DMS 273 (cell line): Measurements from ENCODE around the gene GAB4.

Experiments
- DNase-seq: peaks from one replicate; lab custom pipeline; 2025; ENCODE audit not compliant: unreplicated experiment; lab: John Stamatoyannopoulos, UW

GAB4 gene

GRCh38 chr22:16989915-16990314, 18.1 kb downstream of the GAB4 start:
- no peak for DNase-seq

GRCh38 chr22:16988257-16988656, 19.8 kb downstream of the GAB4 start:
- DNase-seq: no peak

GRCh38 chr22:16987822-16988221, 20.2 kb downstream of the GAB4 start:
- no peak for DNase-seq

DNA sequence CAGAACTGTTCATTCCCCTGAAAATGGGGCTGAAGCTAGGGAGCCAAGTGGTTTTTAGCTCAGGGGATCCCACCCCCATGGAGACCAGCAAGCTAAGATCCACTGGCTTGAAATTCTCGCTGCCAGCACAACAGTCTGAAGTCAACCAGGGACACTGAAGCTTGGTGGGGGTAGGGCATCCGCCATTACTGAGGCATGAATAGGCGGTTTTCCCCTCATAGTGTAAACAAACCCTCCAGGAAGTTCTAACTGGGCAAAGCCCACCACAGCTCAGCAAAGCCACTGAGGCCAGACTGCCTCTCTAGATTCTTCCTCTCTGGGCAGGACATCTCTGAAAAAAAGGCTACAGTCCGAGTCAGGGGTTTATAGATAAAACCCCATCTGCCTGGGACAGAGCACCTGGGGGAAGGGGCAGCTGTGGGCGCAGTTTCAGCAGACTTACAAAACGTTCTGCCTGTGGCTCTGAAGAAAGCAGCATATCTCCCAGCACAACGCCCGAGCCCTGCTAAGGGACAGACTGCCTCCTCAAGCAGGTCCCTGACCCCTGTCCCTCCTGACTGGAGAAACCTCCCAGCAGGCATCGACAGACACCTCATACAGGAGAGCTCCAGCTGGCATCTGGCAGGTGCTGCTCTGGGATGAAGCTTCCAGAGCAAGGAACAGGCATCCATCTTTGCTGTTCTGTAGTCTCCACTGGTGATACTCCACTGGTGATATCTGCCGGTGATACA, 32.7 kb downstream of the GAB4 start:
- DNase-seq: no peak

DNA sequence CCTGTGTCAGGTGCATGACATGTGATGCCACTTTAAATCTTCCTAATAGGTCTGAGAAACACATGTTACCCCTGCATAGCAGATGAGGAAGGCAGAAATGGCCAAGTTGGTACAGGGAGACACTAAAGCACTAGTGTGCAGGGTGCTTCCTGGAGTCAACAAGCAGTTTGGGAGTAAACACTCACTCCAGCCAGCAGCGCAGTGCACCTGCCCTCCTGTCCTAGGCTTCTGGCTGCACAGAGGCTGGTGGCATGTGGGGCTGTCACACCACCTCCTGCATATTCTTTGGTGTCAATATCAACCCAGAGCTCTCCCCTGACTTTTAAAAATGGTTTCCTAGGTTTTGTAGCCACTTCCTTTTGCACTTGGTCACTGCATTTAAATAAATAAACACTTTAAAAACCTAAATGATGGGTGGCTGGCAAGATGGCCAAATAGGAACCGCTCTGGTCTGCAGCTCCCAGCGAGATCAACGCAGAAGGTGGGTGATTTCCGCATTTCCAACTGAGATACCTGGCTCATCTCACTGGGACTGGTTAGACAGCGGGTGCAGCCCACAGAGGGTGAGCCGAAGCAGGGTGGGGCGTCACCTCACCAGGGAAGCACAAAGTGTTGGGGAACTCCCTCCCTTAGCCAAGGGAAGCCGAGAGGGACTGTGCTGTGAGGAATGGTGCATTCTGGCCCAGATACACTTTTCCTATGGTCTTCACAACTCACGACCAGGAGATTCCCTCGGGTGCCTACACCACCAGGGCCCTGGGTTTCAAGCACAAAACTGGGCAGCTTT, 33.5 kb downstream of the GAB4 start:
- no peak for DNase-seq

DNA sequence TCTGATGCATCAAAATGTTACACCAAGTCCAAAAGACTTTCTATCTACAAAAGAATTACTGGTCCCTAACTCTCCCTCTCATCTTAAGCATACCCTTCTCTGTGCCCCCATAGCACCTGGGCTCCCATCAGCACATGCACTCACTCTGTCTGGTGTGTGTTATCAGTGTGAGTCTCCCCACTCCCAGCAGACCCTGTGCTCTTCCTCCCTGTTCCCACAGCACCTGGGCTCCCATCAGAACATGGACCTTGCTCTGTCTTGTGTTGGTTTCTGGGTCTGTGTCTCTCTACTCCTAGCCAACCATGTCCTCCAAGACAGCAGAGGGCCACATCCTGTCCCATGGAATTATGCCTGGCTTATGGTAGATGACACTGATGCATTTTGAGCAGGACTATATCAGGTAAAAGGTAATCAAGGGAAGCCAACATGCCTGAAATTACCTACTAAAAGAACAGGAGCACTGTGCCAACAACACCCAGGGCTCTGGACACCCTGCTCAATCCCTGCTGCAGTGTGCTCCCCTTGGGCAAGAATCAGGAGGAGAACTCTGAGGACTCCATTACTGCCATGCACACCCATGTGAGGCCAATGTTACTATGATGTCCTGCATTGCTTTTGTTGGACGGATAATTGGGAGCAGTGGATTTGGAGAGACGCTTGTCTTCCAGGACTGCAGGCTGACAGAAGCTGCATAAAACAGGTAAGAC, 34.3 kb downstream of the GAB4 start:
- no peak for DNase-seq

- DNase-seq: no peak
These were observed 35.7 kb downstream of the GAB4 start for GRCh38 chr22:16972311-16972710.

- DNase-seq: no peak
These were observed 37.6 kb downstream of the GAB4 start for GRCh38 chr22:16970446-16970845.

GRCh38 chr22:16969508-16970327, 38.3 kb downstream of the GAB4 start:
- no peak for DNase-seq

GRCh38 chr22:16968218-16968595, 39.8 kb downstream of the GAB4 start:
- no peak for DNase-seq

GRCh38 chr22:16967453-16968217, 40.4 kb downstream of the GAB4 start:
- no peak for DNase-seq

DNA sequence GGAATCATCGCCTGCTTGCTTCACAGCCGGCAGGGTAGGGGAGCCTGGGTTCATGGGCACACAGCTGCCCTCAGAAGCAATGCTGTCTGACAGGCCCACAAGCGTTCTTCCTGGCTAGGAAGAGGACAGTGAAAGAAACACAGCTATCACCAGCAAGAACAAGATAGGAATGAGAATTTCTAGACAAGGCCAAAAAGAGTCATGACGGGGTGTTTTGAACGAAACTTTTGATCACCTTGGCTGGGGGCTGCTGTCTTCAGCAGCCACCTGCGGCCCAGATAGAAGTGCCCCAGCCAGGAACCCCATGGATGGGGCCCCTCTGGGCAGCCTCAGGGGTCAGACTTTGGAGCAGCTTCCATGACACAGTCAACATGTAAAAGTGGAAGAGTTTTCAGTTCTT, 41.8 kb downstream of the GAB4 start:
- DNase-seq: no peak

DNA sequence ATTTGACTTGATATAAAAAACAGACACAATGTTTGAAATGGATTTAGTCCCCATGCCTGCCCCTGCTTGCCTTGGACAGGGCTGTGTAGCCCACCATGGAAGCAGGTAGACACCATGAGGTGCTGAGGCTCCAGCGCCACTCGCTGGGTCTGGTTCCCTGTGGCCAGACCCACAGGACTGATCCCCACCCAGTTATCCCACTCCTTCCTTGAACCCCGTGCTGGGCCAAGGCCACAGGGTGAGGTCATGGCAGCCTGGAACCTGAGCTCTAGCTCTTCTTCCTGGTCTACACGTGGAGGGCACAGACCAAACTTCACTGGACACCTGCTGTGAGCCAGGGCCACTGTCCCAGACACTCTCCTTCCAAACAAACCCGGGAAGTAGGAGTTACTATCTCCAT, 42.5 kb downstream of the GAB4 start:
- DNase-seq: no peak

DNA sequence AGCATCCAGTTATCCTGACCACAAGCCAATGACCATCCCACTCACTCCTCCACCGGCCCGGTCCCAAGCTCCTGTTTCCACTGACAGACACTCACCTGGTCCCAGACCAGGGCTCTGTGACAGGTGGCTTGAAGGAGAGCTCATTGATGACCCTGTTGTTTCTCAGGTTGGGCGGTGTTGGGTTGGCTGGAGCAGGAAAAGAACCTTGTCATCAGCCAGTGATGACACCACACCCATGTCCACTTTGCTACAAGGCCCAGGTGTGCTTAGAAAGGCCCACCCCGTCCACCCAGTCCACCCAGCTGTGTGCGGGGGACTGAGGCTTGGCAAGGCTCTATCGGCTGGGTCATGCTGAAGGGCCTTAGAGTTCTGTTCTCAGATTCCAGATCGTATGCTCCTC, 42.9 kb downstream of the GAB4 start:
- DNase-seq: no peak

- no peak for DNase-seq
These were observed 43.7 kb downstream of the GAB4 start for GRCh38 chr22:16964366-16964765.

DNA sequence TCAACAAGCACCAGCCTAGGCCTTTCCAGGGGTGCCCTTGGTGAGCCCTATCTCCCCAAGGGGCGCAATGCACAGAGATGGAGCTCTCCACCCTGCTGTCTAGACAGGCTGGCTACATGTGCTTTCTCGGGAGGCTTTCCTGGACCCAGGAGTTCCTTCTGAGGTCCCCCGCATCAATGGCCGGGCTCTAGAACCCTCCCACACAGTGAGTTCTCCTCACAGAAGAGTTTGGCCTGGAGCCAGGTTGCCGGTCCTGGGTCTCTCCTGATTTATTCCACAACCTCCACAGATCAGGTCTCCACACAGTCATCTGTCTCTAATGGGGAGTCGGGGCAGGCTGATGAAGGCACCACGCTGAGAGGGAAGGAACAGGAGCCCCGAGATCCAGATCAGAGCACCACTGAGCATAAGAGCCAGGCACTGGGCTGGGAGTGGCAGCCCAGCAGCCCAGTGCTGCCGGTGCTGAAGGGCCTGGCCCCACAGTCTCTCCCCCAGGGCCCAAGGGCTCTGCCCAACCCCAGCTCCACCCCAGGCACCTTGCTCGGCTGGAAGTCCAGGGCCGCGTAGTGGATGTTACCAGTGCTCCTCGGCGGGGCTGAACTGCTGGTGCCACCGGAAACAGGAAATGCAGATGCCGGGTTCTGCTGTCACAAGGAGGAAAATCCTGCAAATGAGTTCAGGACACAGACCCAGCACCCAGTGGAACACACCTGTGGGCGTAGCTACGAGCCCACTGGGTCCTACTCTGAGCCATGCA, 44.7 kb downstream of the GAB4 start:
- DNase-seq: peak; percentile 10

DNA sequence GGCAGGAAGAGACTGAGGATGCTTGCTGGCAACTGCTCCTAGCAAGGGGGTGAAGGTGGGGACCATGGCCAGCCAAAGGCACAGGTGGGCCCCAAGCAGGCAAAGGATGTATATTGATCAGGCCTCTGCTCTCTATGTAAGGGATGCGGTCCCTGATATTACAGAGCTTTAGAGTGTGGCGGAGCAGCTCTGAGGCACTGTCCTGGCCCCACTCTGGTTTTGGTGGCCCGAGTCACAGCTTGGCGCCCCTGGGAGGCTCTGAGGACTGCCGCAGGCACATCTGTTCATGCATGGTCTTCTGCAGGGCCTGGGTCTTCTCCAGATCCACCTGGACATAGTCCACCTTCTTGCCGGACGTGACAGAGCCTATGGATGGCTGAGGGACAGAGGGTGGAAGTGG, 45.5 kb downstream of the GAB4 start:
- no peak for DNase-seq

DNA sequence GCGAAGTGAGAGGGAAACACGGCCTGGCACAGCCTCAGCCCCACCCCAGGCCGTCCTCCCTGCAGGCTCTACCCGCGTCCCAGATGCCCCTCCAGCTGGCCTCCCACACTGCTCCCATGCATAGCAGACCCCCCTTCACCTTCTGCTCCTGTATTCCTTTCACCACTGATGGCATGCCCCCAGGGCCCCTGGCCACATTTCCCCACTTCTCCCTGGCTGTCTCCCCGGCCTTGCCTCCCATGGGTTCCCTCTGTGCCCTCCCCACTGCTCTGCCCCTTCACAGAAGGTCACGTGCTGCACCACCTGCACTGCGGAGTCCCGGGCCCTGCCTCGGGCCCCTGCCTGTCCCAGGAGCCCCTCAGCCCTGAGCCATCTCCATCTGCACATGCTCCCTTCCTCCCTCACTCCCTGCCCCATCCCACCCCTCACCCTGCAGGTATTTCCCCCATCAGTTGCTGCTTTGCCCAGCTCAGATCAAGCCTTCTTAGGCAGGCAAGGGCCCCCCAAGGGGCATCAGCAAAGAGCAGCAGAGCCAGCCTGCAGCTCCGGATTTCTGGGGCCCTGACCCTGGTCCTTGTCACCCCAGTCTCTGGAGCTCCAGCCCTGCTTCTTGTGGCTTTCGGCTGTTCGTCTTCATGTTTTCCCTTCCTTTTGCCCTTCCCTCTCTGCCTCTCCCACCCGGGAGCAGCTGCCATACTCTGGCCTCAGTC, 46.4 kb downstream of the GAB4 start:
- peak; percentile 78 for DNase-seq

GRCh38 chr22:16960884-16961249, 47.2 kb downstream of the GAB4 start:
- DNase-seq: no peak
